Testis (tissue), 3 donors: Measurements from ENCODE around the gene KCNH5. TPM values are rescaled to one million over a fixed set of nuclear protein-coding genes. Genes with fewer than 3 reads are reported as not detected.

Experiments
- DNase-seq: peaks from one replicate; pipeline ENCODE4 v3.0.0-alpha.2; 2019
- H3K27ac ChIP-seq, 2 donors: fragments of 200-600 bp; sonication (generic); one replicate each; pipeline ENCODE4 v1.5.1; 2019
- H3K27me3 ChIP-seq: fragments of 200-600 bp; sonication (generic); one replicate; pipeline ENCODE4 v1.5.1; 2019
- H3K36me3 ChIP-seq: fragments of 200-600 bp; sonication (generic); one replicate; pipeline ENCODE4 v1.5.1; 2017; ENCODE audit warnings: low read depth; ENCODE audit errors: missing control alignments
- H3K4me1 ChIP-seq: fragments of 200-600 bp; sonication (generic); one replicate; pipeline ENCODE4 v1.5.1; 2019
- H3K4me3 ChIP-seq, 2 donors: fragments of 200-600 bp; sonication (generic); one replicate each; pipeline ENCODE4 v1.5.1; 2017 to 2019
- H3K9me3 ChIP-seq: fragments of 200-600 bp; sonication (generic); one replicate; pipeline ENCODE4 v1.5.1; 2017
- CTCF ChIP-seq, 3 experiments: fragments of 450-650 bp in 2 of 3; fragments of 200-600 bp in 1 of 3; sonication (generic) in 1 of 3; IDR thresholded peaks; one replicate each; pipeline ENCODE4 v1.5.1; 2016 to 2019; ENCODE audit warnings: antibody characterized with exemption in 3 of 3, mild to moderate bottlenecking in 2 of 3, moderate library complexity in 1 of 3
- POLR2A ChIP-seq: fragments of 450-650 bp; IDR thresholded peaks from one replicate; pipeline ENCODE4 v1.6.1; 2017; ENCODE audit warnings: antibody characterized with exemption, mild to moderate bottlenecking, moderate library complexity
- WGBS, 2 donors: methylation state at CpG; one replicate each; pipeline ENCODE4 v1.1.5; 2018; 5-methylcytosine and 5-hydroxymethylcytosine counted together
- intact Hi-C: fragments of 100-400 bp; cut with DNase I; formaldehyde crosslinking; loops from one replicate; pipeline ENCODE4 v1.15.1; 2023; ENCODE audit warnings: low total_unique reads
- polyA plus RNA-seq: library from polyadenylated mRNA; stranded (reverse); fragments of 350-450 nt; fragmentation: Illumina TruSeq; extraction: RNeasy Lipid Tissue Mini Kit (QIAGEN cat#74804); gene quantifications from one replicate; pipeline ENCODE4 v1.2.3, GENCODE V29; 2014; ENCODE audit warnings: low read depth, low replicate concordance; ENCODE audit not compliant: insufficient read depth
- total RNA-seq, 2 donors: library from RNA; depleted of rRNA; stranded (reverse); fragments of >200 nt; gene quantifications; one replicate each; pipeline ENCODE4 v1.2.3, GENCODE V29; 2016

Gene KCNH5
- total and polyA plus RNA-seq, 3 donors from 2014 or later, result 0.53 to 1.7 (median 0.93) TPM

- H3K27ac ChIP-seq, result no peak overlapping the region
- TF ChIP-seq POLR2A (no peak), CTCF (IDR thresholded peaks at IDR 0.05) (no peak)
- H3K9me3 ChIP-seq, result no peaks in the 10 kb centered on the region
- 79 to 94% methylated on average over 3 of the region's 3 CpGs for WGBS, 2 donors
- H3K27me3 ChIP-seq, result no peaks in the 10 kb centered on the region
- intact Hi-C loops, result no loop called here
- H3K36me3 ChIP-seq, result no peaks in the 10 kb centered on the region
- H3K4me3 ChIP-seq, result no peak overlapping the region
- no peak for DNase-seq
- no peaks in the 10 kb centered on the region for H3K4me1 ChIP-seq
Observed at GRCh38 chr14:63012171-63012570, 33.1 kb downstream of the KCNH5 start.

DNA sequence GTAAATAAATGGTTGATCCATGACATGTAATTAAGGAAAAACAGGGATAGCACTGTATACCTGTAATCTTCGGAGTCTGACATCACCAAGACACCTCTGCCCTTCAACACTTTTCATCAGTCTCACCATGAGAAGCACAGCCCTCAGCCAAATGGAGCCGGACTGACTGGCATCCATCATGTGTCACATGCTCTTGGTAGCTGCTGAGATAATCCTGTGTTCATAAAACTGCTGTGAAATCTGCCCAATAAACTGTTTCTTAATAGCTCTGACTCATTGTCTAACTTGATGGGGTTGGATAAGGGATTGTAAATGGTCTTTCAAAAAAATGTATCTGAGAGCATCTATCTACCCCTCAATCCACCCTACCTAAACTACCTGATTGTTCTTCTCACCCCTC lies 33.6 kb downstream of the KCNH5 start:
- H3K27ac ChIP-seq, result no peak overlapping the region
- WGBS, 2 donors, result 75 to 88% methylated on average over 2 of the region's 2 CpGs
- no peak for DNase-seq
- H3K36me3 ChIP-seq, result no peaks in the 10 kb centered on the region
- intact Hi-C loops, result no loop called here
- TF ChIP-seq POLR2A (no peak), CTCF (IDR thresholded peaks at IDR 0.05) (no peak)
- H3K4me1 ChIP-seq, result no peaks in the 10 kb centered on the region
- no peak overlapping the region for H3K4me3 ChIP-seq
- H3K27me3 ChIP-seq, result no peaks in the 10 kb centered on the region
- H3K9me3 ChIP-seq, result no peaks in the 10 kb centered on the region

GRCh38 chr14:63009495-63009894 lies 35.8 kb downstream of the KCNH5 start:
- 82 to 84% methylated on average over 2 of the region's 2 CpGs for WGBS, 2 donors
- intact Hi-C loops, result no loop called here
- Histone ChIP-seq H3K4me1 (no peaks in the 10 kb centered on the region), H3K4me3 (no peak overlapping the region), H3K36me3 (no peaks in the 10 kb centered on the region), H3K27ac (no peak overlapping the region), H3K9me3 (no peaks in the 10 kb centered on the region), H3K27me3 (no peaks in the 10 kb centered on the region)
- no peak for TF ChIP-seq POLR2A
- TF ChIP-seq CTCF (IDR thresholded peaks at IDR 0.05), result no peak
- no peak for DNase-seq

- no peaks in the 10 kb centered on the region for H3K9me3 ChIP-seq
- TF ChIP-seq CTCF (IDR thresholded peaks at IDR 0.05) (no peak), POLR2A (no peak)
- no peaks in the 10 kb centered on the region for H3K27me3 ChIP-seq
- H3K4me1 ChIP-seq, result no peaks in the 10 kb centered on the region
- intact Hi-C loops, result no loop called here
- WGBS, 2 donors, result 67 to 70% methylated on average over 2 of the region's 2 CpGs
- DNase-seq, result no peak
- no peak overlapping the region for H3K4me3 ChIP-seq
- no peaks in the 10 kb centered on the region for H3K36me3 ChIP-seq
- H3K27ac ChIP-seq, result no peak overlapping the region
Observed at GRCh38 chr14:63006531-63006930, 38.7 kb downstream of the KCNH5 start.

DNA sequence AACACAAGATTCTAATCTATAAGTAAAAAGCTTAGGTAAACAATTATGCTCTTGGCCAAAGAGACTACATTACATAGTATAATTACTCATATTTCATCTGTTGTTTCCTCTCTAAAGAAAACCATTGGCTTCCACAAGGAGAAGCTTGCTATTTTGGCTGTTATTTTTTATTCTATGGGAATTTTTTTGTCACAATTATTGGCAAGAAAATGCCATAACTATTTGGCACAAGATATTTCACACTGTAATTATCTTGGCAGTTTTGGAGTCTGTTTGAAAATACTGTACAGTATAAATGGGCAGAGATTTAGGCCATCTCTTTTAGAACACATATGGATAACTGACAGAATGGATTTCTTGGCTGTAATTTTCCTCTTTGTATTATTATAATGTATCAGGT lies 51.2 kb downstream of the KCNH5 start:
- Histone ChIP-seq H3K9me3 (no peaks in the 10 kb centered on the region), H3K27ac (no peak overlapping the region), H3K27me3 (no peaks in the 10 kb centered on the region), H3K4me1 (no peaks in the 10 kb centered on the region), H3K4me3 (no peak overlapping the region), H3K36me3 (no peaks in the 10 kb centered on the region)
- no peak for TF ChIP-seq CTCF (IDR thresholded peaks at IDR 0.05)
- no peak for DNase-seq
- intact Hi-C loops, result no loop called here
